Endothelial cell of umbilical vein (primary cell): Measurements from ENCODE around the gene UBE2D3. TPM values are rescaled to one million over a fixed set of nuclear protein-coding genes. Genes with fewer than 3 reads are reported as not detected.

ENCODE experiments used
- BruUV-seq: library from RNA; stranded (reverse); fragments of 400-500 nt; replicated peaks from 2 replicates; lab custom pipeline; 2021; lab: Mats Ljungman, UMichigan
- CTCF ChIA-PET: fragments of 300-600, 350-600 bp; sonication (Branson Sonifier 250); formaldehyde crosslinking; loops from one replicate; lab custom pipeline; 2021; ENCODE audit warnings: antibody characterized with exemption, inconsistent platforms; lab: Charles Lee
- POLR2A ChIA-PET: fragments of 300-600, 350-600 bp; sonication (Branson Sonifier 250); formaldehyde crosslinking; loops from one replicate; lab custom pipeline; 2021; ENCODE audit warnings: antibody characterized with exemption, inconsistent platforms; lab: Charles Lee
- DNase-seq: peaks from one replicate; pipeline ENCODE4 v3.0.0-alpha.2; 2011; ENCODE audit warnings: low read depth, low spot score
- FAIRE-seq: peaks from 2 replicates; lab custom pipeline; 2011; peaks lifted over from hg19 to GRCh38; lab: Jason Lieb, UNC
- H2AFZ ChIP-seq: 2 replicates; pipeline ENCODE4 v1.6.0; 2012; ENCODE audit warnings: low read depth, low read length, control low read depth, inconsistent platforms
- H3K27ac ChIP-seq: 2 replicates; pipeline ENCODE4 v1.5.1; 2011; ENCODE audit warnings: low read depth, mild to moderate bottlenecking, control low read depth, low read length, moderate library complexity; ENCODE audit not compliant: insufficient read depth
- H3K27me3 ChIP-seq, 2 experiments: 2 replicates each; pipeline versions ENCODE4 v1.6.0 to v1.6.1; 2011; ENCODE audit warnings: low read length in 2 of 2, mixed read lengths in 1 of 2; ENCODE audit not compliant: control insufficient read depth in 2 of 2, insufficient read depth in 2 of 2
- H3K36me3 ChIP-seq, 2 experiments: 2 replicates in 1 of 2; 3 replicates in 1 of 2; pipeline ENCODE4 v1.5.1; 2011; ENCODE audit warnings: low read length in 2 of 2, mild to moderate bottlenecking in 1 of 2, moderate library complexity in 1 of 2; ENCODE audit not compliant: control insufficient read depth in 2 of 2, insufficient read depth in 2 of 2; ENCODE audit errors: extremely low read depth in 1 of 2
- H3K4me1 ChIP-seq: 3 replicates; pipeline ENCODE4 v1.5.1; 2011; ENCODE audit warnings: mild to moderate bottlenecking, low read length; ENCODE audit not compliant: control insufficient read depth, insufficient read depth; ENCODE audit errors: extremely low read depth
- H3K4me2 ChIP-seq: 2 replicates; pipeline ENCODE4 v1.6.1; 2011; ENCODE audit warnings: low read length, control low read depth, mixed read lengths; ENCODE audit not compliant: insufficient read depth
- H3K4me3 ChIP-seq, 3 experiments: fragments of 200-600 bp in 1 of 3; sonication (generic), shearing (Covaris generic) in 1 of 3; replicated peaks in 1 of 3; 2 replicates each; pipeline ENCODE4 v1.5.1; 2011 to 2016; ENCODE audit warnings: control low read depth in 3 of 3, low read length in 3 of 3, mild to moderate bottlenecking in 2 of 3, inconsistent platforms in 1 of 3, low read depth in 1 of 3, moderate library complexity in 1 of 3; ENCODE audit not compliant: insufficient read depth in 1 of 3
- H3K79me2 ChIP-seq: 2 replicates; pipeline ENCODE4 v1.6.0; 2012; ENCODE audit warnings: low read length, inconsistent platforms; ENCODE audit not compliant: control insufficient read depth, insufficient read depth
- H3K9ac ChIP-seq: replicated peaks from 2 replicates; pipeline ENCODE3; 2011; ENCODE audit warnings: low read length, control low read depth; ENCODE audit not compliant: insufficient read depth; ENCODE audit errors: extremely low read depth
- H3K9me1 ChIP-seq: replicated peaks from 3 replicates; pipeline ENCODE4 v1.6.0; 2011; ENCODE audit warnings: mild to moderate bottlenecking, low read length; ENCODE audit not compliant: control insufficient read depth, insufficient read depth; ENCODE audit errors: extremely low read depth
- H3K9me3 ChIP-seq: replicated peaks from 2 replicates; pipeline ENCODE4 v1.5.1; 2012; ENCODE audit warnings: low read length, inconsistent platforms; ENCODE audit not compliant: control insufficient read depth, insufficient read depth
- H4K20me1 ChIP-seq: replicated peaks from 2 replicates; pipeline ENCODE3; 2011; ENCODE audit warnings: mild to moderate bottlenecking, low read length; ENCODE audit not compliant: control insufficient read depth, insufficient read depth; ENCODE audit errors: extremely low read depth
- CTCF ChIP-seq, 2 donors: IDR thresholded peaks; 1 replicate in 1 of 2; 2 replicates in 1 of 2; pipeline ENCODE4 v1.5.1; 2011; ENCODE audit warnings: low read length in 2 of 2, mild to moderate bottlenecking in 2 of 2, moderate library complexity in 2 of 2, control low read depth in 1 of 2, inconsistent platforms in 1 of 2, low read depth in 1 of 2; ENCODE audit not compliant: insufficient read depth in 1 of 2; ENCODE audit errors: extremely low read depth in 1 of 2
- EZH2 ChIP-seq: IDR thresholded peaks from 2 replicates; pipeline ENCODE4 v1.6.1; 2012; ENCODE audit warnings: borderline replicate concordance, low read depth, mild to moderate bottlenecking, moderate library complexity, low read length, inconsistent platforms; ENCODE audit not compliant: severe bottlenecking
- FOS ChIP-seq: IDR thresholded peaks from 2 replicates; pipeline ENCODE4 v1.6.1; 2011; ENCODE audit warnings: mild to moderate bottlenecking, low read length, moderate library complexity, borderline replicate concordance; ENCODE audit not compliant: insufficient read depth
- GATA2 ChIP-seq: IDR thresholded peaks from 2 replicates; pipeline ENCODE4 v1.7.0; 2011; ENCODE audit warnings: low read depth, mild to moderate bottlenecking, moderate library complexity, mixed read lengths, low read length; ENCODE audit not compliant: insufficient read length, insufficient read depth
- JUN ChIP-seq: IDR thresholded peaks from 2 replicates; pipeline ENCODE4 v1.6.1; 2011; ENCODE audit warnings: borderline replicate concordance, low read depth; ENCODE audit not compliant: insufficient read length, insufficient read depth
- MAX ChIP-seq: IDR thresholded peaks from 2 replicates; pipeline ENCODE4 v1.6.1; 2011; ENCODE audit not compliant: insufficient read depth, insufficient read length
- MYC ChIP-seq: IDR thresholded peaks from one replicate; pipeline ENCODE4 v1.6.1; 2011; ENCODE audit warnings: mild to moderate bottlenecking, low read depth, low read length
- POLR2A ChIP-seq: IDR thresholded peaks from 2 replicates; pipeline ENCODE4 v1.6.1; 2012; ENCODE audit warnings: low read depth, mild to moderate bottlenecking, control low read depth, low read length
- POLR2AphosphoS5 ChIP-seq: IDR thresholded peaks from 2 replicates; pipeline ENCODE4 v1.6.1; 2012; ENCODE audit warnings: low read depth, mild to moderate bottlenecking, control low read depth, low read length, moderate library complexity; ENCODE audit not compliant: insufficient read depth
- dilution Hi-C: fragments of 300-500 bp; cut with MboI; formaldehyde crosslinking; loops from one replicate; pipeline ENCODE4 v1.15.0; 2019; ENCODE audit warnings: low sequenced_read_pairs; ENCODE audit not compliant: extremely low pct_ligation_motif_present
- intact Hi-C: fragments of 100-400 bp; cut with micrococcal nuclease; formaldehyde crosslinking; loops from one replicate; pipeline ENCODE4 v1.10.0; 2022
- polyA plus RNA-seq, 4 experiments: library from polyadenylated mRNA; depleted of rRNA in 3 of 4; stranded (reverse) in 3 of 4; unstranded in 1 of 4; fragments of >200 nt; gene quantifications; 2 replicates each; pipeline versions ENCODE4 v1.2.1 to v1.2.3, GENCODE V29; 2011 to 2012; ENCODE audit warnings: missing spikeins in 1 of 4
- total RNA-seq: library from RNA; stranded (reverse); gene quantifications from 2 replicates; pipeline ENCODE4 v1.2.3, GENCODE V29; 2021

The UBE2D3 gene
- total and polyA plus RNA-seq, 2 donors (not counting 3 experiments of a cell fraction or from before 2014, with no cell fraction given): 279 to 399 TPM

- TF ChIP-seq FOS: no peak
- no peak for TF ChIP-seq MYC
- TF ChIP-seq MAX: no peak
- TF ChIP-seq CTCF (IDR thresholded peaks at IDR 0.05; ENCODE audit: extremely low read depth in 1 of 2, insufficient read depth in 1 of 2, low read depth in 1 of 2, low read length in 2 of 2): no peak
- no peak for TF ChIP-seq POLR2A
- no peak for TF ChIP-seq JUN
- no peak for TF ChIP-seq GATA2
- TF ChIP-seq POLR2AphosphoS5: no peak
- TF ChIP-seq EZH2: no peak
- POLR2A ChIA-PET: no interaction called here
- Histone ChIP-seq H4K20me1 (no peaks in the 10 kb centered on the region), H3K79me2 (no peaks in the 10 kb centered on the region), H3K27ac (no peak overlapping the region), H3K4me1 (no peaks in the 10 kb centered on the region), H3K9me3 (no peaks in the 10 kb centered on the region), H3K36me3 (no peaks in the 10 kb centered on the region), H2AFZ (no peak overlapping the region), H3K27me3 (no peaks in the 10 kb centered on the region), H3K9ac (no peak overlapping the region), H3K4me3 (no peak overlapping the region), H3K4me2 (no peak overlapping the region), H3K9me1 (no peaks in the 10 kb centered on the region)
- CTCF ChIA-PET: no interaction called here
- no peak for FAIRE-seq
- BruUV-seq: no TSS peak
- dilution Hi-C loops (no loop called here), intact Hi-C loops (no loop called here)
- no peak for DNase-seq
Observed at GRCh38 chr4:102847687-102848086, 20.3 kb upstream of the UBE2D3 start.
